ENCODE measurements around the gene OR13C2.

Gene OR13C2

GRCh38 chr9:104556830-104557634, 48.4 kb downstream of the OR13C2 start:
- Histone ChIP-seq H4K20me1 (ENCODE audit: insufficient read depth, low read length) (no peaks in the 10 kb centered on the region), H2AFZ (ENCODE audit: low read depth, low read length) (no peak overlapping the region), H3K27me3 (ENCODE audit: insufficient read depth, low read length, poor library complexity) (no peaks in the 10 kb centered on the region), H3K4me1 (ENCODE audit: insufficient read depth, low read length) (no peaks in the 10 kb centered on the region), H3K9ac (ENCODE audit: low read depth, low read length) (no peak overlapping the region), H3K27ac (ENCODE audit: low read length) (no peak overlapping the region), H3K79me2 (ENCODE audit: insufficient read depth, low read length) (no peaks in the 10 kb centered on the region), H3K4me3 (ENCODE audit: low read depth in 1 of 2, low read length in 2 of 2) (no peak overlapping the region), H3K9me3 (ENCODE audit: insufficient read depth, low read length, severe bottlenecking) (no peaks in the 10 kb centered on the region), H3K4me2 (ENCODE audit: insufficient read depth, low read length) (no peak overlapping the region), H3K36me3 (ENCODE audit: insufficient read depth, low read length) (no peaks in the 10 kb centered on the region)
- DNase-seq (no peak), ATAC-seq (ENCODE audit: insufficient read depth, low read depth) (no peak)
- TF ChIP-seq EZH2 (IDR thresholded peaks at IDR 0.05; ENCODE audit: borderline replicate concordance, low read depth, low read length, severe bottlenecking) = no peak
- no peak for TF ChIP-seq CTCF (IDR thresholded peaks at IDR 0.05; ENCODE audit: borderline replicate concordance, extremely low read depth, low read length, poor library complexity, severe bottlenecking)

- Histone ChIP-seq H4K20me1 (ENCODE audit: insufficient read depth, low read length) (no peaks in the 10 kb centered on the region), H3K4me3 (ENCODE audit: low read depth in 1 of 2, low read length in 2 of 2) (no peak overlapping the region), H3K9ac (ENCODE audit: low read depth, low read length) (no peak overlapping the region), H3K79me2 (ENCODE audit: insufficient read depth, low read length) (no peaks in the 10 kb centered on the region), H2AFZ (ENCODE audit: low read depth, low read length) (no peak overlapping the region), H3K4me2 (ENCODE audit: insufficient read depth, low read length) (no peak overlapping the region), H3K4me1 (ENCODE audit: insufficient read depth, low read length) (no peaks in the 10 kb centered on the region), H3K27ac (ENCODE audit: low read length) (no peak overlapping the region), H3K9me3 (ENCODE audit: insufficient read depth, low read length, severe bottlenecking) (no peaks in the 10 kb centered on the region), H3K27me3 (ENCODE audit: insufficient read depth, low read length, poor library complexity) (no peaks in the 10 kb centered on the region), H3K36me3 (ENCODE audit: insufficient read depth, low read length) (no peaks in the 10 kb centered on the region)
- TF ChIP-seq CTCF (IDR thresholded peaks at IDR 0.05; ENCODE audit: borderline replicate concordance, extremely low read depth, low read length, poor library complexity, severe bottlenecking) (no peak), EZH2 (IDR thresholded peaks at IDR 0.05; ENCODE audit: borderline replicate concordance, low read depth, low read length, severe bottlenecking) (no peak)
- DNase-seq (no peak), ATAC-seq (ENCODE audit: insufficient read depth, low read depth) (no peak)
These were observed 49.9 kb downstream of the OR13C2 start for GRCh38 chr9:104555521-104555920.

Measured in DND-41 (cell line).